ENCODE results near the gene BRD1.

DNA sequence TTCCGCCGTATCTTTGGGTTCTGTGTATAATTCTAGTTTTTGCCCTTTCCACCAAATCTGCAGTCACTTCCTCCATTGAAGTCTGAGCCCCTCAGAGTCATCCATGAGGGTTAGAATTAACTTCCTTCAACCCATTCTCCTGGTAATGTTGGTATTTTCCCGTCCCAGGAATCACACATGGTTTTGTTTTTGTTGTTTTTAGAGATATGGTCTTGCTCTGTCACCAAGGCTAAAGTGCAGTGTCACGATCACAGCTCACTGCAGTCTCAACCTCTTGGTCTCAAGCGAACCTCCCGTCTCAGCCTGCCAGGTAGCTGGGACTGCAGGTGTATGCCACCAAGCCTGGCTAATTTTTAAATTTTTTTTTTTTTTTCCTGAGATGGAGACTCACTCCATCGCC lies 44.7 kb upstream of the BRD1 start:
- TF ChIP-seq, protein P1, sequence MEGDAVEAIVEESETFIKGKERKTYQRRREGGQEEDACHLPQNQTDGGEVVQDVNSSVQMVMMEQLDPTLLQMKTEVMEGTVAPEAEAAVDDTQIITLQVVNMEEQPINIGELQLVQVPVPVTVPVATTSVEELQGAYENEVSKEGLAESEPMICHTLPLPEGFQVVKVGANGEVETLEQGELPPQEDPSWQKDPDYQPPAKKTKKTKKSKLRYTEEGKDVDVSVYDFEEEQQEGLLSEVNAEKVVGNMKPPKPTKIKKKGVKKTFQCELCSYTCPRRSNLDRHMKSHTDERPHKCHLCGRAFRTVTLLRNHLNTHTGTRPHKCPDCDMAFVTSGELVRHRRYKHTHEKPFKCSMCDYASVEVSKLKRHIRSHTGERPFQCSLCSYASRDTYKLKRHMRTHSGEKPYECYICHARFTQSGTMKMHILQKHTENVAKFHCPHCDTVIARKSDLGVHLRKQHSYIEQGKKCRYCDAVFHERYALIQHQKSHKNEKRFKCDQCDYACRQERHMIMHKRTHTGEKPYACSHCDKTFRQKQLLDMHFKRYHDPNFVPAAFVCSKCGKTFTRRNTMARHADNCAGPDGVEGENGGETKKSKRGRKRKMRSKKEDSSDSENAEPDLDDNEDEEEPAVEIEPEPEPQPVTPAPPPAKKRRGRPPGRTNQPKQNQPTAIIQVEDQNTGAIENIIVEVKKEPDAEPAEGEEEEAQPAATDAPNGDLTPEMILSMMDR (IDR thresholded peaks at IDR 0.05 in 2 of 3, conservative IDR thresholded peaks at IDR 0.05 in 1 of 3; ENCODE audit: borderline replicate concordance in 1 of 3, insufficient read depth in 1 of 3, low read depth in 2 of 3, low read length in 2 of 3) = no peak
- TF ChIP-seq POLR2AphosphoS5 (IDR thresholded peaks at IDR 0.05; ENCODE audit: low read depth, low read length) = no peak
- TF ChIP-seq ZFX (IDR thresholded peaks at IDR 0.05) = no peak
- TF ChIP-seq ZNF274 (IDR thresholded peaks at IDR 0.05; ENCODE audit: low read depth, low read length) = no peak
